Ammon's horn (tissue), 1 donor: ENCODE data around the gene NT5DC1.

Experiments used
- DNase-seq: peaks from one replicate; pipeline ENCODE4 v3.0.0-alpha.2; 2016; ENCODE audit warnings: low spot score

NT5DC1 gene

GRCh38 chr6:116136933-116137340, 36.3 kb downstream of the NT5DC1 start:
- DNase-seq = peak; percentile 18

- DNase-seq = no peak
Measured at GRCh38 chr6:116139917-116140316, 39.3 kb downstream of the NT5DC1 start.

GRCh38 chr6:116144605-116145004, 44.0 kb downstream of the NT5DC1 start:
- DNase-seq = no peak

GRCh38 chr6:116145803-116146675, 45.4 kb downstream of the NT5DC1 start:
- no peak for DNase-seq

- no peak for DNase-seq
Measured at GRCh38 chr6:116152620-116153019, 52.0 kb downstream of the NT5DC1 start.

- no peak for DNase-seq
Measured at GRCh38 chr6:116154887-116155286, 54.2 kb downstream of the NT5DC1 start.

- no peak for DNase-seq
Measured at GRCh38 chr6:116156405-116157326, 56.0 kb downstream of the NT5DC1 start.

GRCh38 chr6:116157391-116157790, 56.7 kb downstream of the NT5DC1 start:
- no peak for DNase-seq

- no peak for DNase-seq
Measured at GRCh38 chr6:116158641-116159040, 58.0 kb downstream of the NT5DC1 start.

- no peak for DNase-seq
Measured at GRCh38 chr6:116159782-116160524, 59.3 kb downstream of the NT5DC1 start.

GRCh38 chr6:116165596-116165995, 64.9 kb downstream of the NT5DC1 start:
- no peak for DNase-seq

- no peak for DNase-seq
Measured at GRCh38 chr6:116166369-116166768, 65.7 kb downstream of the NT5DC1 start.

GRCh38 chr6:116168148-116168547, 67.5 kb downstream of the NT5DC1 start:
- DNase-seq = no peak

- no peak for DNase-seq
Measured at GRCh38 chr6:116169880-116170279, 69.2 kb downstream of the NT5DC1 start.

GRCh38 chr6:116170358-116171057, 69.9 kb downstream of the NT5DC1 start:
- no peak for DNase-seq

- no peak for DNase-seq
Measured at GRCh38 chr6:116173928-116174327, 73.3 kb downstream of the NT5DC1 start.

- no peak for DNase-seq
Measured at GRCh38 chr6:116175344-116175743, 74.7 kb downstream of the NT5DC1 start.

- no peak for DNase-seq
Measured at GRCh38 chr6:116176596-116176995, 75.9 kb downstream of the NT5DC1 start.

GRCh38 chr6:116180375-116180774, 79.7 kb downstream of the NT5DC1 start:
- no peak for DNase-seq

- DNase-seq = no peak
Measured at GRCh38 chr6:116189472-116189871, 88.8 kb downstream of the NT5DC1 start.

GRCh38 chr6:116190550-116190949, 89.9 kb downstream of the NT5DC1 start:
- no peak for DNase-seq
